HCT116 (cell line): ENCODE data around the gene A2M.

Experiments used
- CEBPB ChIP-seq: IDR thresholded peaks from 2 replicates; pipeline ENCODE4 v1.6.1; 2012; ENCODE audit warnings: low read depth
- CTCF ChIP-seq, 3 experiments: fragments of 200-600 bp in 1 of 3; sonication (generic) in 1 of 3; IDR thresholded peaks in 2 of 3; conservative IDR thresholded peaks in 1 of 3; 2 replicates each; pipeline ENCODE4 v1.5.1; 2012 to 2017; ENCODE audit warnings: low read depth in 2 of 3, low read length in 2 of 3, antibody characterized with exemption in 1 of 3, borderline replicate concordance in 1 of 3, control low read depth in 1 of 3, mild to moderate bottlenecking in 1 of 3, mixed read lengths in 1 of 3, mixed run types in 1 of 3, moderate library complexity in 1 of 3; ENCODE audit not compliant: insufficient read depth in 1 of 3
- ELF1 ChIP-seq: IDR thresholded peaks from 2 replicates; pipeline ENCODE4 v1.6.1; 2012; ENCODE audit warnings: low read depth, borderline replicate concordance
- EZH2phosphoT487 ChIP-seq: fragments of 200-600 bp; IDR thresholded peaks from 2 replicates; pipeline ENCODE4 v1.6.1; 2018; ENCODE audit warnings: antibody characterized with exemption, borderline replicate concordance
- MAX ChIP-seq: IDR thresholded peaks from 2 replicates; pipeline ENCODE4 v1.6.1; 2012
- POLR2A ChIP-seq: IDR thresholded peaks from 2 replicates; pipeline ENCODE4 v1.7.0; 2011; ENCODE audit warnings: borderline replicate concordance; ENCODE audit not compliant: insufficient read depth, insufficient read length; ENCODE audit errors: extremely low read depth
- POLR2AphosphoS5 ChIP-seq: IDR thresholded peaks from 2 replicates; pipeline ENCODE4 v1.6.1; 2011; ENCODE audit warnings: mild to moderate bottlenecking, low read depth, low read length, moderate library complexity
- RAD21 ChIP-seq: IDR thresholded peaks from 2 replicates; pipeline ENCODE4 v1.6.1; 2012; ENCODE audit warnings: low read depth, mild to moderate bottlenecking
- SP1 ChIP-seq: IDR thresholded peaks from 2 replicates; pipeline ENCODE4 v1.6.1; 2012; ENCODE audit warnings: low read depth
- SRF ChIP-seq: IDR thresholded peaks from 2 replicates; pipeline ENCODE4 v1.6.1; 2012; ENCODE audit warnings: low read depth
- TCF7L2 ChIP-seq: IDR thresholded peaks from 2 replicates; pipeline ENCODE4 v1.7.0; 2011; ENCODE audit warnings: borderline replicate concordance, inconsistent platforms; ENCODE audit not compliant: insufficient read depth, insufficient read length; ENCODE audit errors: extremely low read depth

- TF ChIP-seq CEBPB (no peak), CTCF (IDR thresholded peaks at IDR 0.05 in 2 of 3, conservative IDR thresholded peaks at IDR 0.05 in 1 of 3; ENCODE audit: borderline replicate concordance in 1 of 3, insufficient read depth in 1 of 3, low read depth in 2 of 3, low read length in 2 of 3) (no peak), EZH2phosphoT487 (no peak), POLR2A (no peak), POLR2AphosphoS5 (no peak), TCF7L2 (no peak), RAD21 (no peak), ELF1 (no peak), MAX (no peak), SRF (no peak), SP1 (no peak)
Measured at GRCh38 chr12:9091891-9092598, 23.7 kb downstream of the A2M start.
